Neural crest cell (in vitro differentiated cells): Measurements from ENCODE around the gene NBPF11. TPM values are rescaled to one million over a fixed set of nuclear protein-coding genes. Genes with fewer than 3 reads are reported as not detected.
A peak's percentile ranks its signal among the peaks of the same experiment; 100 is the strongest.
"Not testable (repeated sequence)": the region's sequence is repeated elsewhere in the genome, so short reads cannot be mapped to it uniquely, and the experiment has no call there.

Experiments used
- DNase-seq: peaks from one replicate; pipeline ENCODE4 v3.0.0; 2021; ENCODE audit warnings: low read depth, mixed read lengths, low spot score
- H3K27ac Mint-ChIP-seq: one replicate; pipeline ENCODE4 v1.8.0; 2021; ENCODE audit warnings: mild to moderate bottlenecking, mixed read lengths; ENCODE audit not compliant: unreplicated experiment
- H3K27me3 Mint-ChIP-seq: 2 replicates; pipeline ENCODE4 v1.8.0; 2021; ENCODE audit warnings: low read depth, mild to moderate bottlenecking, mixed read lengths
- H3K36me3 Mint-ChIP-seq: 2 replicates; pipeline ENCODE4 v1.8.0; 2021; ENCODE audit warnings: low read depth, mild to moderate bottlenecking, mixed read lengths
- H3K4me1 Mint-ChIP-seq: 2 replicates; pipeline ENCODE4 v1.8.0; 2021; ENCODE audit warnings: mixed read lengths
- H3K4me3 Mint-ChIP-seq: one replicate; pipeline ENCODE4 v1.8.0; 2021; ENCODE audit warnings: mild to moderate bottlenecking, mixed read lengths
- H3K9me3 Mint-ChIP-seq: 2 replicates; pipeline ENCODE4 v1.8.0; 2021; ENCODE audit warnings: mixed read lengths
- total RNA-seq: library from RNA; stranded (reverse); gene quantifications from 2 replicates; pipeline ENCODE4 v1.2.1, GENCODE V29; 2021
- TF ChIP-seq, protein P1 (sequence below): fragments of 200-600 bp; sonication (generic); conservative IDR thresholded peaks from 2 replicates; pipeline ENCODE4 v1.5.0; 2021; ENCODE audit warnings: antibody characterized with exemption, mild to moderate bottlenecking

NBPF11 gene
- total RNA-seq, 1 donor from 2014 or later, result 18.5 TPM

DNA sequence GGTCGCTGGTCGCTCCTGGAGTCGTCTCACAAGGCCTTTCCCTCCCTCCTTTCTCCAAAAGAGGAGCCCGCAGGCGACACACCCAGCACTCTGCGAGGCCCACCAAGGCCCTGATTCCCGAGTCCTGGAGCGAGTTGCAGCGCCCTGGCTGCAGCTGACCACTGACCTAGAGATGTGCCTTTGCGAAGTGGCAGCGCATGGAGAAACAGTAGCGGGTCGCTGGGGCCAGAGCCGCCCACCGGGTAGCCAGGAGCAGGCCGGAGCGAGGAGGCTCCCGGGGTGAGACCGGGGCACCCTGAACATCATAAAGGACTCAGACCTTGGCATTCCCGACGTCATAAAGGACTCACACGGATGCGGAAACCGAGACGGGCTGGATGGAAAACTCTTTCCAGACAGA, 10.3 kb upstream of the NBPF11 start:
- TF ChIP-seq, protein P1, sequence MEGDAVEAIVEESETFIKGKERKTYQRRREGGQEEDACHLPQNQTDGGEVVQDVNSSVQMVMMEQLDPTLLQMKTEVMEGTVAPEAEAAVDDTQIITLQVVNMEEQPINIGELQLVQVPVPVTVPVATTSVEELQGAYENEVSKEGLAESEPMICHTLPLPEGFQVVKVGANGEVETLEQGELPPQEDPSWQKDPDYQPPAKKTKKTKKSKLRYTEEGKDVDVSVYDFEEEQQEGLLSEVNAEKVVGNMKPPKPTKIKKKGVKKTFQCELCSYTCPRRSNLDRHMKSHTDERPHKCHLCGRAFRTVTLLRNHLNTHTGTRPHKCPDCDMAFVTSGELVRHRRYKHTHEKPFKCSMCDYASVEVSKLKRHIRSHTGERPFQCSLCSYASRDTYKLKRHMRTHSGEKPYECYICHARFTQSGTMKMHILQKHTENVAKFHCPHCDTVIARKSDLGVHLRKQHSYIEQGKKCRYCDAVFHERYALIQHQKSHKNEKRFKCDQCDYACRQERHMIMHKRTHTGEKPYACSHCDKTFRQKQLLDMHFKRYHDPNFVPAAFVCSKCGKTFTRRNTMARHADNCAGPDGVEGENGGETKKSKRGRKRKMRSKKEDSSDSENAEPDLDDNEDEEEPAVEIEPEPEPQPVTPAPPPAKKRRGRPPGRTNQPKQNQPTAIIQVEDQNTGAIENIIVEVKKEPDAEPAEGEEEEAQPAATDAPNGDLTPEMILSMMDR, result no peak
- Mint-ChIP-seq H3K4me1 (peaks cover 10% of the 10 kb centered on the region), H3K27ac (no peak overlapping the region), H3K36me3 (peaks cover 2% of the 10 kb centered on the region), H3K4me3 (no peak overlapping the region), H3K9me3 (peaks cover 2% of the 10 kb centered on the region), H3K27me3 (no peaks in the 10 kb centered on the region)
- no peak for DNase-seq

DNA sequence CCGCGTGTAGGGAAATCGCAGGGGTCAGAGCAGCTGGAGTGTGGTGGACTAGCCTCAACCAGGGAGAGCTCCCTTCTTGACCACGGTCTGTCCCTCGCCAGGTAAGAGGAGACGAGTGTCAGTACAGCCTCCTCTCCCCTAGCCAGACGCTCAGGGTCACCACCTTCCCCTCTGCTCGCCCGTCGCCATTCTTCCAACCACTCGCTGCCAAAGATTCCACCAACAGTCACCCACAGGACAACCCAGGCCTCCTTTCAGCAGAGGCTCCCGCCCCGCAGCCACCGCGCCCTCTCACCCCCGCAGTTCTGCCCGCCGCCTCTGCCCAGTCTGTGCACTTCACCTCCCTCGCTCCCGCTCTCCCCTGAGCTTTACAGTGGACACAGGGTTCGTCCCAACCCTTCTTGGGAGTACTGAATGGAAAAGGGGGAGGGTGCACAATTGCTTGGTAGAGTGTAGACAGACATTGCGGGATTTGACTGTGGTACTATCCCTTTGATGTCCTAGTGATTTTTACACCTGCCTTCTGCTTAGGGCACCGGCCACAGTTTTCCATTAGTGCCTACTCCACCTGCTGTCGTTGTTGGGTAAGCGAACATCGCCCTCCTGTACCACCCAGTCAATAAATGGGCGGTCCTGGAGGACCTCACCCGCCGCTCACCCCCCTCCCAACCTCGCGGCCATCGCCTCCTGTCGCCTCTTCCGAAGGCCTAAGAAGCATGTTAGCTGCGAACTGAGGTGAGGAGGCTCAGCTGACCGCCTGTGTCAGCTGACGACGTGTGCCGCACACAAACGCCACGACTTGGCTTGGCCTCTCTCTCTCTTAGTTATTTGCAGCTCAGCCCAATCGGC, 9.2 kb upstream of the NBPF11 start:
- no peak for DNase-seq
- Mint-ChIP-seq H3K36me3 (peaks cover 2% of the 10 kb centered on the region), H3K4me1 (peaks cover 10% of the 10 kb centered on the region), H3K27ac (no peak overlapping the region), H3K9me3 (peaks cover 2% of the 10 kb centered on the region), H3K27me3 (no peaks in the 10 kb centered on the region), H3K4me3 (no peak overlapping the region)
- TF ChIP-seq, protein P1, result no peak

DNA sequence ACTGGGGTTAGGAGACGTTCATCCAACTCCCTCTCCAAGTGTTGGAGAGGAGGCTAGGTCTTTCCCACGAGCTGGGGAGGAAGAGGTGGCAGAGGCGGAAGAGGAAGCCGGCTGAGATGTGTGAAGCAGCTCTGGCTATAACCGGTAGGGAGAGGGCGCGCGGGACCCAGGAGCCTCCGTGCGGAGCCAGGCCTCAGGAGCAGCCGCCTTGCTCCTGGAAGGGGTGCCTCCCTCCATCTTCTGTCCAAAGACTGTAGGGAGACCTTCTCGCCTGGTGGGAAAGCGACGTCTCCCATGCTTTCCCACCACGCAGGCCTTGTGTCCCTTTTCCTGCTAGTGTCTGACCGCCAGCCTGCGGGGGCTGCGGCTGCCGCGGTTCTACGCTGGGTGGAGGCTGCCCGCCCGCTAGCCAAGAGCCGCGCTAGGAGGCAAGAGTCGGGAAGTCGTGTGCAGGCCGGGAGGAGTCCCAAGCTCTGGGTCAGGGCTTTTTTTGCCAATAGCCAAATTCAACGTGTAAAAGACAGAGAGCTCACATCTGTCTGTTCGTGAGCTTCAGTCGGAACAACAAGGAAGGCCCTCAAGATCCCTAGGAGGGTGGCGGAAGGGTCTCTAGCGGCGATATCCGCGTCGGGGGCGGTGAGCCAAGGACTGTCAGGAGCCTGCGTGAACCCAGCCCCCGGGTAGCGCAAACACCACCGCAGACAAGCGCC, 8.4 kb upstream of the NBPF11 start:
- H3K4me1 Mint-ChIP-seq, result peaks cover 10% of the 10 kb centered on the region
- no peak overlapping the region for H3K4me3 Mint-ChIP-seq
- TF ChIP-seq, protein P1, result no peak
- no peak overlapping the region for H3K27ac Mint-ChIP-seq
- H3K36me3 Mint-ChIP-seq, result peaks cover 2% of the 10 kb centered on the region
- no peaks in the 10 kb centered on the region for H3K27me3 Mint-ChIP-seq
- H3K9me3 Mint-ChIP-seq, result peaks cover 2% of the 10 kb centered on the region
- DNase-seq, result no peak

DNA sequence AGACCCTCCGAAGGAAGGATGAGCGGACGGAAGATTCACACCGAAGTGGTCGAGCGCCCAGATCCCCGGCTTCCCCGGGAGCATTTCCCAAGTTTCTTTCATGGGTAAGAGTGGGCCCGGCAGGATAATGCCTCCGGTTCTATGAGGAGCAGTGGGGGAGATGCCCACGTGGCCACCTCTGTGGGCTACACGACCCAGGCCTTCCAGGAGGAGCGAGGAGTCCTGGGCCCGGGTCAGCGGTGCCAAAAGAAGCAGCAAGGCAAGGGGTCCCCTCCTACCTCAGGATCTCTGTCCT, 7.9 kb upstream of the NBPF11 start:
- TF ChIP-seq, protein P1, result no peak
- Mint-ChIP-seq H3K27ac (no peak overlapping the region), H3K27me3 (no peaks in the 10 kb centered on the region), H3K4me3 (no peak overlapping the region), H3K4me1 (peaks cover 10% of the 10 kb centered on the region), H3K36me3 (peaks cover 2% of the 10 kb centered on the region), H3K9me3 (peaks cover 2% of the 10 kb centered on the region)
- DNase-seq, result no peak

DNA sequence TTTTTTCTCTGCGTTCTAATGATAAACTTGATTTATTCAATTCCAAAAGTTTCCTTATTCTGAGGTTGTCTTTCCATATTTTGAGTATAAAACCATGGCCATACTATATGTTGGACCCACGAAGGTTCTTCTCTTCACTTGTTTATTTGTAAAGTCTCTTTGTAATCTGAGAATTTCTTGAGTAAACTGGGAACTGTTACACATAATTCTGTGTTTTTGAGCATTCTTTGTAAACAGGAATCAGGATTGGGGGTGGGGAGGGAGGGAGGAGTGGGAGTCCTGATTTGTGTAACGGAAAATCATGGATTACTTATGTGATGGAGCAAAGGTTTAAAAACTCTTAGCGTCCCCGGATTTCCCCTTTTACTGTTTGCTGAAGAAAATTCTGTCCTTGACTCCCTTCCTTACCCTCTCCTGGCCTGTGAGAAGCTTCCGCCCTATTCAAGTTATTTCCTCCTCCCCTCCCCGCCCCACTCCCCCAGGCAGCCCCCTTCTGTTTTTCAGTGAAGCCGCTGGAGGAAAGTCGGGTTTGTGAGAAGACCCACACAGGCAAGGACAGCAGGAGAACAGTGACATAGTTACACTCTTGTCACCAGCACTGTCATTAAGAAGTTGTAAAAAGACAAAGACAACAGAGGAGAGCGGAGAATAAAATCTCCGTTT, 6.4 kb upstream of the NBPF11 start:
- H3K27me3 Mint-ChIP-seq, result no peaks in the 10 kb centered on the region
- no peak for DNase-seq
- H3K36me3 Mint-ChIP-seq, result peaks cover 2% of the 10 kb centered on the region
- H3K9me3 Mint-ChIP-seq, result peaks cover 2% of the 10 kb centered on the region
- no peak overlapping the region for H3K27ac Mint-ChIP-seq
- TF ChIP-seq, protein P1, result no peak
- H3K4me3 Mint-ChIP-seq, result no peak overlapping the region
- H3K4me1 Mint-ChIP-seq, result peaks cover 10% of the 10 kb centered on the region

DNA sequence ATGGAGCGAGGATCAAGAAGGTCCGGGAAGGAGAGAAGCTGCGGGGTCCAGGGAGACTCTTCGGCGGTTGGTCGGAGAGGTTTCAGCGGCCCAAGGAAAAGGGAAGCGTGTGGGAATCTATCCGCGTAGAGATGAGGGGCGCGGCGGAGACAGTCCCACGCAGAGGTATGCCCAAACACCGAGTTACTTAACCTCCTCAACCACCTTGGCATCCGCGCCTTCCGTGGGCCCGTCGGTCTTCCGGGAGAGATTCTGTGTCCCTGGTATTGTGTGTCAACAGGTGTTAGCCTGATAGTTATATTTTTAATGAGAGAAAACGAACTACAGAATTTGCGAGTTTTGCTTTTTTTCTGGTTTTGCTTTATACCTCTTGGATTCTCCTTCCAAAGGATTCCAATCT, 5.7 kb upstream of the NBPF11 start:
- H3K9me3 Mint-ChIP-seq, H3K27me3 Mint-ChIP-seq, H3K36me3 Mint-ChIP-seq, DNase-seq, H3K4me3 Mint-ChIP-seq, H3K27ac Mint-ChIP-seq: not testable (repeated sequence)
- H3K4me1 Mint-ChIP-seq, result peaks cover 10% of the 10 kb centered on the region

DNA sequence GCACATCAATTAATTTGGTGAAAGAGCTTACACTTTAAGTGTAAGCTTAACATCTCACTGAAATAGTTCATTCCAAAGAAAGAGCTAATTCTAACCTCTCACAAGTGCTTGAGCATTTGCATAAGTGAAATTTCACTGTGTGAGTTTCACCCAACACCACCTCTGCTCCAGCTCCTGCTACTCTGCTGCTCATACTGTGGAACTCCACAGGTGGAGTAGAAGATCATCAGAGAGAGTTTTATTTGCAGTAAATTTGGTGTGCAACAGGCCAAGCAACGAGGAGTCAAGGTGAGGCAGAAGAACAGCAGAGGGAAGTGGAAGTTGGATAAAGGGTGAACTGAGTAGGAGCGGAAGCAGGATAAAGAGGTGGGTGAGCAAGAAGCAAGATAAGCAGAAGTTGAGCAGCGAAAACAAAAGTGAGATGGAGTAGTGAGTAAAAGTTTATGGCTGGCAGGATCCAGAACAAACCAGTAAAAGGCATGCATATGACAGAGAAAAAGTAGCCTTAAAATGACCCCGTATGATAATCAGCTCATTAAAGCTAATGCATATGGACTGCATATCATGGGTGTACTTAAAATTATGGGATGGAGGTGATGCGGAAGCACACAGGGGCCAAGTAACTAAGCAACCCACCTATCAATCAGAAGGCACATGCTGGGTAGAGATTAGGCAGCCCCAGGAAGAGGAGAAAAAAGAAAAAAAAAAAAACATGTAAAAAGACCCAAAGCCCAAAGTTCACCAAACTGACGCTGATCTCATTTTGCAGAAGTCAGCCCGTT, 3.6 kb upstream of the NBPF11 start:
- H3K4me3 Mint-ChIP-seq, DNase-seq, H3K27me3 Mint-ChIP-seq, H3K36me3 Mint-ChIP-seq, H3K27ac Mint-ChIP-seq, H3K9me3 Mint-ChIP-seq: not testable (repeated sequence)
- H3K4me1 Mint-ChIP-seq, result peaks cover 14% of the 10 kb centered on the region

DNA sequence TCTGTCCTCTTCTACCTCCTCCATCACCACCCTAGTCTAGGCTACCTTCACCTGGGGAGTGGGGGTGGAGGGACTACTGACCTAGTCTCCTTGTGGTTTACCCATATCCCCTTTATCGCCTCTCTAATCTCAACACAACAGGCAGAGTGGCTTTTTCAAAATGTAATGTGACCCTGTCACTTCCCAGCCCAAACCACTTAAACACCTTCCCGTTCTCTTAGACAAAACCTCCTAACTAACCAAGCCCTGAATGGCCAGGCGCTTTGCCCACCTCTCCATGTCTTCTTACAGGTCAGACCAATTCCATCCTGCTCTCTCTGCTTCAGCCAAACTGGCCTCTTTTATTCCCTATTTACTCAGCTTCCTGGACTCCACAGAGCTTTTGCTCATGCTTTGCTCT, 714 bp upstream of the NBPF11 start:
- DNase-seq, H3K27me3 Mint-ChIP-seq, H3K36me3 Mint-ChIP-seq, H3K4me1 Mint-ChIP-seq, H3K9me3 Mint-ChIP-seq: not testable (repeated sequence)
- Mint-ChIP-seq H3K27ac (peak overlapping the region; percentile 80), H3K4me3 (peak overlapping the region; percentile 81)
